Testis (tissue), 3 donors: ENCODE data around the gene DAND5. TPM values are rescaled to one million over a fixed set of nuclear protein-coding genes. Genes with fewer than 3 reads are reported as not detected.
A peak's percentile ranks its signal among the peaks of the same experiment; 100 is the strongest.

Experiments used
- DNase-seq: peaks from one replicate; pipeline ENCODE4 v3.0.0-alpha.2; 2019
- H3K27ac ChIP-seq, 2 donors: fragments of 200-600 bp; sonication (generic); one replicate each; pipeline ENCODE4 v1.5.1; 2019
- H3K27me3 ChIP-seq: fragments of 200-600 bp; sonication (generic); one replicate; pipeline ENCODE4 v1.5.1; 2019
- H3K36me3 ChIP-seq: fragments of 200-600 bp; sonication (generic); one replicate; pipeline ENCODE4 v1.5.1; 2017; ENCODE audit warnings: low read depth; ENCODE audit errors: missing control alignments
- H3K4me1 ChIP-seq: fragments of 200-600 bp; sonication (generic); one replicate; pipeline ENCODE4 v1.5.1; 2019
- H3K4me3 ChIP-seq, 2 donors: fragments of 200-600 bp; sonication (generic); one replicate each; pipeline ENCODE4 v1.5.1; 2017 to 2019
- H3K9me3 ChIP-seq: fragments of 200-600 bp; sonication (generic); one replicate; pipeline ENCODE4 v1.5.1; 2017
- POLR2A ChIP-seq: fragments of 450-650 bp; IDR thresholded peaks from one replicate; pipeline ENCODE4 v1.6.1; 2017; ENCODE audit warnings: antibody characterized with exemption, mild to moderate bottlenecking, moderate library complexity
- WGBS, 2 donors: methylation state at CpG; one replicate each; pipeline ENCODE4 v1.1.5; 2018; 5-methylcytosine and 5-hydroxymethylcytosine counted together
- intact Hi-C: fragments of 100-400 bp; cut with DNase I; formaldehyde crosslinking; loops from one replicate; pipeline ENCODE4 v1.15.1; 2023; ENCODE audit warnings: low total_unique reads
- polyA plus RNA-seq: library from polyadenylated mRNA; stranded (reverse); fragments of 350-450 nt; fragmentation: Illumina TruSeq; extraction: RNeasy Lipid Tissue Mini Kit (QIAGEN cat#74804); gene quantifications from one replicate; pipeline ENCODE4 v1.2.3, GENCODE V29; 2014; ENCODE audit warnings: low read depth, low replicate concordance; ENCODE audit not compliant: insufficient read depth
- total RNA-seq, 2 donors: library from RNA; depleted of rRNA; stranded (reverse); fragments of >200 nt; gene quantifications; one replicate each; pipeline ENCODE4 v1.2.3, GENCODE V29; 2016
- TF ChIP-seq, protein P1 (sequence below), 3 experiments: fragments of 450-650 bp in 2 of 3; fragments of 200-600 bp in 1 of 3; sonication (generic) in 1 of 3; IDR thresholded peaks; one replicate each; pipeline ENCODE4 v1.5.1; 2016 to 2019; ENCODE audit warnings: antibody characterized with exemption in 3 of 3, mild to moderate bottlenecking in 2 of 3, moderate library complexity in 1 of 3

DAND5 gene
- total and polyA plus RNA-seq, 3 donors from 2014 or later, result 0.16 to 2.8 (median 1.4) TPM

DNA sequence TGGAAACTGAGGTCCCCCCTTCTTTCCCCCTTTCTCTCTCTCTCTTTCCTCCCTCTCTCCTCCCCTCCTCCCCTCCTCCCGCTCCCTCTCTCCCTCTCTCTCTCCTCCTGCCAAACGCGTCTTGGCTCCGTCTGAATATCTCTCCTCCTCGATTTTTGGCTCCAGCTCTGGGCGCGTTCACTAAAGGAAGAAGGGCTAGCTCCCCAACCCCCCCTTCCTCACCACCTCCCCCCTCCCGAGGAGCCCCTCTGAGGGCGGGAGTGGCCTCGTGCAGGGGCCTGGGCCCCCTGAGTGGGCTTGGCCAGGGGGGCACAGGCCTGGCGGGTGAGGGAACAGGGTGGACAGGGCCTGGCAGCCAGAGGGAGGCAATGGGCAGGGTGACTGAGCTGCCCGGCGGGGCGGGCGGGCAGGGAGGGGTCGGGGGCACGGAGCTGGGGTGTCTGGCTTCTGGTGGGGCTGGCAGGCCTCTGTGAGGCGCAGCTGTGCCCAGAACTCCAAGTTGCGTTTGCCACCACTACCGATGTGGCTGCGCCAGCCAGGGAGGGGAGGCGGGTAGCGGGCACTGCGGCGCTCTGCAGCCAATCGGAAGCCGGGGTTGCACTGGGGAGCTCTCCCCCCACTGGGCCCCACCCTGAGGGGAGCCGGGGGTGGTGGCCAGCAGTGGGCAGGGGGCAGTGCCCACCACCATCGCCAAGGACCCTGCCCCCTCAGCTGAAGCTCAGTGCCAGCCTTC, 33.0 kb downstream of the DAND5 start:
- Histone ChIP-seq H3K36me3 (no peaks in the 10 kb centered on the region), H3K27me3 (no peaks in the 10 kb centered on the region), H3K4me3 (no peak overlapping the region), H3K27ac (peak overlapping the region; percentile 72 to 86), H3K9me3 (no peaks in the 10 kb centered on the region), H3K4me1 (peaks cover 34% of the 10 kb centered on the region)
- intact Hi-C loops, result no loop called here
- DNase-seq, result peak; percentile 77
- TF ChIP-seq, protein P1, sequence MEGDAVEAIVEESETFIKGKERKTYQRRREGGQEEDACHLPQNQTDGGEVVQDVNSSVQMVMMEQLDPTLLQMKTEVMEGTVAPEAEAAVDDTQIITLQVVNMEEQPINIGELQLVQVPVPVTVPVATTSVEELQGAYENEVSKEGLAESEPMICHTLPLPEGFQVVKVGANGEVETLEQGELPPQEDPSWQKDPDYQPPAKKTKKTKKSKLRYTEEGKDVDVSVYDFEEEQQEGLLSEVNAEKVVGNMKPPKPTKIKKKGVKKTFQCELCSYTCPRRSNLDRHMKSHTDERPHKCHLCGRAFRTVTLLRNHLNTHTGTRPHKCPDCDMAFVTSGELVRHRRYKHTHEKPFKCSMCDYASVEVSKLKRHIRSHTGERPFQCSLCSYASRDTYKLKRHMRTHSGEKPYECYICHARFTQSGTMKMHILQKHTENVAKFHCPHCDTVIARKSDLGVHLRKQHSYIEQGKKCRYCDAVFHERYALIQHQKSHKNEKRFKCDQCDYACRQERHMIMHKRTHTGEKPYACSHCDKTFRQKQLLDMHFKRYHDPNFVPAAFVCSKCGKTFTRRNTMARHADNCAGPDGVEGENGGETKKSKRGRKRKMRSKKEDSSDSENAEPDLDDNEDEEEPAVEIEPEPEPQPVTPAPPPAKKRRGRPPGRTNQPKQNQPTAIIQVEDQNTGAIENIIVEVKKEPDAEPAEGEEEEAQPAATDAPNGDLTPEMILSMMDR (IDR thresholded peaks at IDR 0.05), result no peak
- TF ChIP-seq POLR2A, result no peak
- 42 to 43% methylated on average over 7 to 29 of the region's 29 CpGs for WGBS, 2 donors

DNA sequence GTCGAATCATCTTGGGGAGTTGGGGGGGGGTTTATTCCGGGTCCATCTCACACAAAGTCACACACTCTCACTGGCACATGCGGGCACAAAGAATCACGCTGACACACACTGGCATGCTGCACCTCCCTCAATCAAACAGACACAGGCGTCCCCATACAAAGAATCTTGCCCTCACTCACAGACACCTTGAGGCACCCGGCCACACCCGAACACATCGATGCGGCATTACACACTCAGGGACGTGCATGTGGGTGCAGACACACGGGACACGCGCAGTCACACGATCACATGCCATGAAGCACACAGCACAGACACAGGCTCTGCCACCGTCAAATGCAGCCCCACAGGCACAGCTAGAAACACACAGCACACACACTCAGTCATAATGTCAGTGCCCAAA, 33.7 kb downstream of the DAND5 start:
- H3K36me3 ChIP-seq, result no peaks in the 10 kb centered on the region
- H3K27ac ChIP-seq, result no peak overlapping the region
- no peak for DNase-seq
- 75 to 88% methylated on average over 4 to 15 of the region's 15 CpGs for WGBS, 2 donors
- H3K9me3 ChIP-seq, result no peaks in the 10 kb centered on the region
- H3K27me3 ChIP-seq, result no peaks in the 10 kb centered on the region
- intact Hi-C loops, result no loop called here
- peaks cover 37% of the 10 kb centered on the region for H3K4me1 ChIP-seq
- TF ChIP-seq, protein P1 (IDR thresholded peaks at IDR 0.05), result no peak
- no peak overlapping the region for H3K4me3 ChIP-seq

DNA sequence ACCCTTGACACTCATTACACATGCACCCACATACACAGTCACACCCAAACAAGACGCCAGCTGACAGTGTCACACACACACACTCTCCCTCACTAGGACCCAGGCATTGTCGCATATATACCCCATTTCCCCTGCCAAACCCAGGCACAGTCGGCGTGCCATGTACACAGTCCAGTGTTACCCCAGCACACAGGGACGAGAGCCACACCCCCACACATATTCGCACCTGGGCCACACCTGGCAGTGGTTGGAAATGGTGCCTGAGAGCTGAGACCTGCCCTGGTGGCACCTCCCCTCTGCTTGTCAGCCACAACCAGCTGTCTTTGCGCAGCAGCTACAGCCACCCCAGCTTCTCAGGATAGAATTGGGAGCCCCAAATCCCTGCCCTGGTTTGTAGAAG, 34.9 kb downstream of the DAND5 start:
- Histone ChIP-seq H3K27me3 (no peaks in the 10 kb centered on the region), H3K4me1 (peaks cover 48% of the 10 kb centered on the region), H3K9me3 (no peaks in the 10 kb centered on the region), H3K4me3 (no peak overlapping the region), H3K36me3 (no peaks in the 10 kb centered on the region), H3K27ac (no peak overlapping the region)
- intact Hi-C loops, result no loop called here
- WGBS, 2 donors, result 85% methylated on average over 7 of the region's 7 CpGs
- no peak for DNase-seq
- TF ChIP-seq, protein P1 (IDR thresholded peaks at IDR 0.05), result no peak

DNA sequence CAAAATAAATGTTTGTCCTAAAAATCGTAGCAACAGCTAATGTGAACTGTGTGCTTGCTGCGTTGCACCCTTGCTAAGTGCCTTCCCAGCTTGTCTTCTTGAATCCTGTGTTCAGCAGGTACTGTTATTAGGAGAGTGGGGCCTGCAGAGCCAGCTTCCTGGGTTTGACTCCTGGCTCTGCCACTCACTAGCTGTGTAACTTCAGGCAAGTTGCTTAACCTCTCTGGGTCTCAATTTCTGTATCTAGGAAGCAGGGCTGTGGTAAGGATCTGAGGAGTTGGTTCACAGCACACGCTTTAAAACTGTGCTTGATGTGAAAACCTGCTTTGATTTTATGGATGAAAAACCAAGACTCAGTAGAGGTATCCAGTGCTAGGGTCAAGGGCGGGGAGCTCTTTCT, 35.9 kb downstream of the DAND5 start:
- no peak for TF ChIP-seq POLR2A
- TF ChIP-seq, protein P1 (IDR thresholded peaks at IDR 0.05), result no peak
- peak overlapping the region in 1 of 2 donors; percentile 23 for H3K27ac ChIP-seq
- H3K9me3 ChIP-seq, result no peaks in the 10 kb centered on the region
- no peaks in the 10 kb centered on the region for H3K36me3 ChIP-seq
- intact Hi-C loops, result no loop called here
- no peaks in the 10 kb centered on the region for H3K27me3 ChIP-seq
- WGBS, 2 donors, result 56 to 61% methylated on average over 4 of the region's 4 CpGs
- peaks cover 57% of the 10 kb centered on the region for H3K4me1 ChIP-seq
- no peak overlapping the region for H3K4me3 ChIP-seq
- DNase-seq, result no peak

DNA sequence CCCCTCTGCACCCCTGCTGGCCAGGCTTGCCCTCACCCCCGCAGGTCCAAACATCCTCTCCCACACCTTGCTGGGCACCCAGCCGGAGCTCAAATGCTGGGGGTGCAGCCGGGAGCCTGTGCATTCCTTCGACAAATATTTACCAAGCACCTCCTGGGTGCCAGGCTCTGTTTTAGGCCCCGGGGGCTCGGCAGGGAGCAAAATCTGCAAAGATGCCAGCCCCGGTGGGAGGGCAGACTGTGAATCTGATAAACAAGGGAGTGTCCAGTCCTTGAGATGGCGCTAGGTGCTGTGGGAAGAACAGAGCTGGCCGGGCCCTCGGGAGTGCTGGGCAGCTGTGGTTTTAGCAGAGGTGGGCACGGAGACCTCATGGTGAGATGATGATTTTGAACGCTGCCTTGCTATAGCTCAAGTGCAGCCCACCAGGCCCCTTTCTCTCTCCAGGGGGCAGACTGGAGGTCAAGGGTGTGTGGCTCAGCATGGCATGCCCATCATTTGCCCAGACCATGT, 36.5 kb downstream of the DAND5 start:
- no peak overlapping the region for H3K4me3 ChIP-seq
- H3K9me3 ChIP-seq, result no peaks in the 10 kb centered on the region
- H3K27me3 ChIP-seq, result no peaks in the 10 kb centered on the region
- H3K4me1 ChIP-seq, result peaks cover 63% of the 10 kb centered on the region
- H3K36me3 ChIP-seq, result no peaks in the 10 kb centered on the region
- TF ChIP-seq, protein P1 (IDR thresholded peaks at IDR 0.05), result no peak
- TF ChIP-seq POLR2A, result no peak
- no peak for DNase-seq
- H3K27ac ChIP-seq, result no peak overlapping the region
- intact Hi-C loops, result no loop called here
- 57 to 60% methylated on average over 8 to 12 of the region's 12 CpGs for WGBS, 2 donors
